Activated naive CD4-positive, alpha-beta T cell treated with anti-CD3 and anti-CD28 coated beads, Interleukin-2, amount 10 ng/mL, durations not matched to agents 7 days and 5 days (primary cell): ENCODE data around the gene FGD6.
A peak's percentile ranks its signal among the peaks of the same experiment; 100 is the strongest.

Experiments
- CTCF ChIA-PET: fragments of 350-600 bp; sonication (Branson Sonifier 250); formaldehyde crosslinking; loops from one replicate; lab custom pipeline; 2021; ENCODE audit warnings: antibody characterized with exemption; lab: Charles Lee
- DNase-seq: peaks from one replicate; pipeline ENCODE4 v3.0.0-alpha.2; 2020
- H3K27ac Mint-ChIP-seq: one replicate; pipeline ENCODE4 v1.8.0; 2021; ENCODE audit warnings: mild to moderate bottlenecking, moderate library complexity, mixed read lengths
- H3K27me3 Mint-ChIP-seq: one replicate; pipeline ENCODE4 v1.8.0; 2021; ENCODE audit warnings: mild to moderate bottlenecking, mixed read lengths
- H3K36me3 Mint-ChIP-seq: one replicate; pipeline ENCODE4 v1.8.0; 2021; ENCODE audit warnings: mixed read lengths
- H3K4me1 Mint-ChIP-seq: one replicate; pipeline ENCODE4 v1.8.0; 2021; ENCODE audit warnings: mixed read lengths
- H3K4me3 Mint-ChIP-seq: one replicate; pipeline ENCODE4 v1.8.0; 2021; ENCODE audit warnings: mild to moderate bottlenecking, moderate library complexity, mixed read lengths
- H3K9me3 Mint-ChIP-seq: one replicate; pipeline ENCODE4 v1.8.0; 2021; ENCODE audit warnings: mixed read lengths

FGD6 gene

GRCh38 chr12:95224202-95225170 lies 7.2 kb upstream of the FGD6 start:
- Mint-ChIP-seq H3K27ac (no peak overlapping the region), H3K36me3 (peaks cover 13% of the 10 kb centered on the region), H3K4me1 (peaks cover 6% of the 10 kb centered on the region), H3K9me3 (no peaks in the 10 kb centered on the region), H3K27me3 (no peaks in the 10 kb centered on the region), H3K4me3 (no peak overlapping the region)
- DNase-seq: no peak
- CTCF ChIA-PET: interaction anchor here (1.2 kb wide), 2 partner anchors 33 to 107 kb away, joined by 3 to 4 read pairs; no protein-coding TSS in a partner anchor

- H3K27ac Mint-ChIP-seq: no peak overlapping the region
- no peak for DNase-seq
- CTCF ChIA-PET: no interaction called here
- peaks cover 10% of the 10 kb centered on the region for H3K36me3 Mint-ChIP-seq
- H3K27me3 Mint-ChIP-seq: peaks cover 4% of the 10 kb centered on the region
- peaks cover 26% of the 10 kb centered on the region for H3K4me1 Mint-ChIP-seq
- no peak overlapping the region for H3K4me3 Mint-ChIP-seq
- H3K9me3 Mint-ChIP-seq: no peaks in the 10 kb centered on the region
These were observed 3.5 kb upstream of the FGD6 start for GRCh38 chr12:95220726-95221125.

- H3K36me3 Mint-ChIP-seq: peaks cover 10% of the 10 kb centered on the region
- H3K4me1 Mint-ChIP-seq: peaks cover 26% of the 10 kb centered on the region
- no peak overlapping the region for H3K27ac Mint-ChIP-seq
These were observed 2.9 kb upstream of the FGD6 start for GRCh38 chr12:95220190-95220589.

GRCh38 chr12:95218150-95219133 lies 1.2 kb upstream of the FGD6 start:
- Mint-ChIP-seq H3K9me3 (no peaks in the 10 kb centered on the region), H3K4me3 (peak overlapping the region; percentile 86), H3K4me1 (peaks cover 26% of the 10 kb centered on the region), H3K36me3 (peaks cover 4% of the 10 kb centered on the region), H3K27me3 (peaks cover 4% of the 10 kb centered on the region), H3K27ac (peak overlapping the region; percentile 93)
- peak; percentile 60 for DNase-seq
- CTCF ChIA-PET: interaction anchor here (0.7 to 1.8 kb wide), 4 partner anchors 21 to 326 kb away, joined by 3 to 6 read pairs (median 4); partner anchors contain the start of gene METAP2

More at GRCh38 chr12:95220190-95220589, 2.9 kb upstream of the FGD6 start:
- CTCF ChIA-PET: interaction anchor here (1.8 kb wide), 1 partner anchor 19 kb away, joined by 6 read pairs; no protein-coding TSS in a partner anchor
- DNase-seq: no peak
- Mint-ChIP-seq H3K9me3 (no peaks in the 10 kb centered on the region), H3K27me3 (peaks cover 4% of the 10 kb centered on the region), H3K4me3 (no peak overlapping the region)

GRCh38 chr12:95216711-95217376 lies 423 bp downstream of the FGD6 start:
- CTCF ChIA-PET: interaction anchor here (0.6 to 1.6 kb wide), 4 partner anchors 12 to 317 kb away, joined by 3 to 5 read pairs (median 4); partner anchors contain the start of gene METAP2
- Mint-ChIP-seq H3K4me3 (peak overlapping the region; percentile 86), H3K4me1 (peaks cover 26% of the 10 kb centered on the region), H3K36me3 (peaks cover 4% of the 10 kb centered on the region), H3K27me3 (peaks cover 4% of the 10 kb centered on the region), H3K9me3 (no peaks in the 10 kb centered on the region), H3K27ac (peak overlapping the region; percentile 76)
- no peak for DNase-seq

- H3K4me1 Mint-ChIP-seq: peaks cover 26% of the 10 kb centered on the region
- no peak for DNase-seq
- H3K4me3 Mint-ChIP-seq: peak overlapping the region; percentile 86
- peaks cover 4% of the 10 kb centered on the region for H3K27me3 Mint-ChIP-seq
- CTCF ChIA-PET: interaction anchor here (0.7 kb wide), 1 partner anchor 335 kb away, joined by 3 read pairs; no protein-coding TSS in a partner anchor
- no peaks in the 10 kb centered on the region for H3K9me3 Mint-ChIP-seq
- H3K27ac Mint-ChIP-seq: no peak overlapping the region
- peaks cover 4% of the 10 kb centered on the region for H3K36me3 Mint-ChIP-seq
These were observed 1.3 kb downstream of the FGD6 start for GRCh38 chr12:95215949-95216348.

- no peak for DNase-seq
- Mint-ChIP-seq H3K27ac (no peak overlapping the region), H3K36me3 (peaks cover 2% of the 10 kb centered on the region), H3K27me3 (peaks cover 5% of the 10 kb centered on the region), H3K4me3 (no peak overlapping the region), H3K9me3 (no peaks in the 10 kb centered on the region), H3K4me1 (peaks cover 20% of the 10 kb centered on the region)
- CTCF ChIA-PET: no interaction called here
These were observed 2.8 kb downstream of the FGD6 start for GRCh38 chr12:95214466-95214865.

GRCh38 chr12:95213928-95214327 lies 3.3 kb downstream of the FGD6 start:
- Mint-ChIP-seq H3K27me3 (peaks cover 8% of the 10 kb centered on the region), H3K4me1 (peaks cover 16% of the 10 kb centered on the region), H3K4me3 (no peak overlapping the region), H3K9me3 (no peaks in the 10 kb centered on the region), H3K36me3 (peaks cover 1% of the 10 kb centered on the region), H3K27ac (no peak overlapping the region)
- no peak for DNase-seq
- CTCF ChIA-PET: no interaction called here

GRCh38 chr12:95213119-95213518 lies 4.1 kb downstream of the FGD6 start:
- CTCF ChIA-PET: no interaction called here
- Mint-ChIP-seq H3K36me3 (no peaks in the 10 kb centered on the region), H3K27me3 (peaks cover 8% of the 10 kb centered on the region), H3K4me3 (no peak overlapping the region), H3K4me1 (peaks cover 10% of the 10 kb centered on the region), H3K27ac (no peak overlapping the region), H3K9me3 (no peaks in the 10 kb centered on the region)
- DNase-seq: no peak

GRCh38 chr12:95212586-95212985 lies 4.7 kb downstream of the FGD6 start:
- Mint-ChIP-seq H3K27me3 (peaks cover 8% of the 10 kb centered on the region), H3K27ac (no peak overlapping the region), H3K4me3 (no peak overlapping the region), H3K4me1 (peaks cover 10% of the 10 kb centered on the region), H3K36me3 (no peaks in the 10 kb centered on the region), H3K9me3 (no peaks in the 10 kb centered on the region)
- no peak for DNase-seq
- CTCF ChIA-PET: no interaction called here

- Mint-ChIP-seq H3K4me1 (no peaks in the 10 kb centered on the region), H3K36me3 (no peaks in the 10 kb centered on the region), H3K27ac (no peak overlapping the region), H3K9me3 (no peaks in the 10 kb centered on the region), H3K4me3 (no peak overlapping the region), H3K27me3 (peaks cover 11% of the 10 kb centered on the region)
- no peak for DNase-seq
- CTCF ChIA-PET: interaction anchor here (1.3 kb wide), 1 partner anchor 9 kb away, joined by 3 read pairs; no protein-coding TSS in a partner anchor
These were observed 8.6 kb downstream of the FGD6 start for GRCh38 chr12:95208678-95209077.

- peaks cover 11% of the 10 kb centered on the region for H3K27me3 Mint-ChIP-seq
- no peaks in the 10 kb centered on the region for H3K4me1 Mint-ChIP-seq
- no peak overlapping the region for H3K27ac Mint-ChIP-seq
- CTCF ChIA-PET: no interaction called here
- no peaks in the 10 kb centered on the region for H3K9me3 Mint-ChIP-seq
- no peak for DNase-seq
- no peak overlapping the region for H3K4me3 Mint-ChIP-seq
- H3K36me3 Mint-ChIP-seq: no peaks in the 10 kb centered on the region
These were observed 9.9 kb downstream of the FGD6 start for GRCh38 chr12:95207407-95207806.

- Mint-ChIP-seq H3K36me3 (no peaks in the 10 kb centered on the region), H3K4me3 (no peak overlapping the region), H3K27me3 (peaks cover 11% of the 10 kb centered on the region), H3K9me3 (no peaks in the 10 kb centered on the region), H3K4me1 (no peaks in the 10 kb centered on the region), H3K27ac (no peak overlapping the region)
- DNase-seq: no peak
- CTCF ChIA-PET: no interaction called here
These were observed 10.4 kb downstream of the FGD6 start for GRCh38 chr12:95206916-95207315.
